Urinary bladder (tissue), 4 donors: ENCODE measurements around the gene GIPC3. TPM values are rescaled to one million over a fixed set of nuclear protein-coding genes. Genes with fewer than 3 reads are reported as not detected.

Experiments used
- DNase-seq: peaks from one replicate; pipeline ENCODE4 v3.0.0-alpha.2; 2015; ENCODE audit errors: extremely low spot score
- H3K27ac ChIP-seq: one replicate; pipeline ENCODE4 v1.5.1; 2013; ENCODE audit warnings: low read depth, mild to moderate bottlenecking, moderate library complexity
- H3K36me3 ChIP-seq: one replicate; pipeline ENCODE4 v1.6.1; 2013; ENCODE audit warnings: mild to moderate bottlenecking, moderate library complexity; ENCODE audit not compliant: insufficient read depth
- H3K4me1 ChIP-seq: one replicate; pipeline ENCODE4 v1.6.1; 2013; ENCODE audit warnings: mild to moderate bottlenecking, moderate library complexity; ENCODE audit not compliant: insufficient read depth
- H3K4me3 ChIP-seq: one replicate; pipeline ENCODE4 v1.5.1; 2013; ENCODE audit warnings: low read depth, low read length
- WGBS: extraction: QIAGEN DNeasy Blood & Tissue Kit; methylation state at CpG from one replicate; pipeline ENCODE4 v1.1.7; 2013; 5-methylcytosine and 5-hydroxymethylcytosine counted together
- polyA plus RNA-seq: library from polyadenylated mRNA; stranded (reverse); fragments of 200-250 nt; gene quantifications from one replicate; pipeline ENCODE4 v1.2.3, GENCODE V29; 2013
- total RNA-seq: library from RNA; depleted of rRNA; stranded (reverse); fragments of >200 nt; gene quantifications from one replicate; pipeline ENCODE4 v1.2.3, GENCODE V29; 2014
- donor health status: healthy with polysubstance abuse.
- donor health status: healthy.

GIPC3 gene
- total and polyA plus RNA-seq, 2 donors = 0.11 to 0.94 TPM

GRCh38 chr19:3608750-3609322 is 23.6 kb downstream of the GIPC3 start:
- Histone ChIP-seq H3K4me3 (no peak overlapping the region), H3K4me1 (no peaks in the 10 kb centered on the region), H3K27ac (no peak overlapping the region), H3K36me3 (peaks cover 2% of the 10 kb centered on the region)
- DNase-seq = no peak
- WGBS = 58% methylated on average over 21 of the region's 21 CpGs

DNA sequence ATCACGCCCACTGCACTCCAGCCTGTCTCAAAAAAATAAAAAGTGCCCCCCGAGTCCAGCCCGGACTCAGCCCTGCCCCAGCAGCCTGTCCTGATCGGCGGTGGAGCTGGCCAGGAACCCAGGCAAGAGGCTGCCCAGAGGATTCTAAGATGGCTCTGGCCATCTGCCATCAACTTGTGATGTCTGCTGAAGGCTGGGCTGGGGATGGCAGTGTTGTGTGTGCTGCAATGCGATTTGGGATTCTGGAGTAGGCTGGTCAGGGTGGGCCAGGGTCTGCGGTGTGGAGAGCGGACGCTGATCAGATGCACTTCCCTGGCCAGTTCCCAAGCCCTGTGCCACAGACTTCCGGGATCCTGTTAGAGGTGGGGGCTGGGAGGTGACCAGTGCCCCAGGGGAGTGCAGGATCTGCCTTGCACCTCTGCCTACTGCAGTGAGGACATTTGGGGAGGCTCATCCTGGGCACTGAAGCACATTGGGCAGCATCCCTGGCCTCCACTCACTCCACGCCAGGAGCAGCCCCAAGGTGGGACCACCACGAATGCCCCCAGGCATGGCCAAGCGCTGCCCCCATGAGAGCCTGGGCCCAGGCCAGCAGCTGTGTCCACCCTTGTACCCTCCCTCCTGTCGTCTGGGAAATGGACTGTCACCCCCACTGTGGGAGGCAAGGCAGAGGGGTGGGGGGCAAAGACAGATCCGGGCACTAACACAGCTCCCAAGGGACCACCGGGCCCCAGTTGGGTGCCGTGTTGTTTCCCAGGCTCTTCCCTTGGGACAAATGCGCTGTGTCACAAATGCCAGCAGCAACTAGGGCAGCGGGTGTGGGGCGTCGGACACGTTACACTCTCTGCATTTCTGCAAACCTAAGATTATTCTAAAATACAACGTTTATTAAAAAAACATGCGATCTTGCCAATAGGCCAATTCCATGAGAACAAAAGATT is 24.8 kb downstream of the GIPC3 start:
- Histone ChIP-seq H3K36me3 (peaks cover 2% of the 10 kb centered on the region), H3K4me3 (no peak overlapping the region), H3K4me1 (no peaks in the 10 kb centered on the region), H3K27ac (no peak overlapping the region)
- 79% methylated on average over 24 of the region's 24 CpGs for WGBS
- DNase-seq = no peak

DNA sequence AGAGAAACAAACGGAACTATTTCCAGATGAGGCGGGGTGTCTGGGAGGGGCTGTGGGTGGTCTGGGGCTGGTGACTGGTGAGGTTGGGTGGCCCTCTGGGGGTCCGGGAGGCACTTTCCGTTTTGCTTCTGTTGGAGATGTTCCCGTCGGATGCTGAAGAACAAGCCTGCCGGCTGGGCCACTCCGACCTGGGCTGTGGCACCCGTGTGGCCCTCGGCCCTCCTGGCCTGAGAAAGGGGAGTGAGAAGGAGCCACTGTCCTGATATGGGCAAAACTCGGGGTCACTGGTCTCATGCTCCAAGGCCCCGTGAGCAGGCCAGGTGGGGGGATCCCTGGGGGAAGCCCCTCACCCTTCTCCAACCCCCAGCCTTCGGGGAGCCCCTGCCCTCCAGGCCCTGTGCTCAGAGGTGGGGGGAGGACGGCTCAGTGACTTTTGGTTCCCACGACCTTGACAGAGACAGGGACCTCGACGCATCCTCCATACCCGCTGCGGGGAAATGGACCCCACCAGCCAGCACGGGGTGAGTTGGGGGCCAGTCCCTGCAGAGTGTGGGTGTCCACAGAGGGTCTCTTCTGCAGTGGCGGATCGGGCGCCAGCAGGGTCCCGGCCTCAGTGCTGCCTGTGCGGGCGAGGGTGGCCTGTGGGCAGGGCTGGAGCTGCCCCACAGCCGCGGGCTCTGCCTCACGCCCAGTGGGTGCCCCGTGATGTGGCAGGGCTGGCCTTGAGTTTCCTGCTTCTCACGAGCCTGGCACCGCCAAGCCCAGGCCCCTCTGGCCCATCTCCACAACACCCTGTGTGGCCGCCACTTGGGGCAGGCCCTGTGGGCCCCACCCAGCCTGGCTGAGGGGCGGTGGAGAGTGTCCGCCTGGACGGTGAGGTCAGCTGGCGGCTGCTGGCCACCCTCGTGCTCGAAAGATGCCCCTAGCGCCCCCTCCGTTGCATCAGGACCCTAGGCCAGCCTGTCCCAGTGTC is 25.8 kb downstream of the GIPC3 start:
- no peak overlapping the region for H3K27ac ChIP-seq
- WGBS = 90% methylated on average over 41 of the region's 41 CpGs
- H3K4me3 ChIP-seq = no peak overlapping the region
- DNase-seq = no peak
- peaks cover 2% of the 10 kb centered on the region for H3K36me3 ChIP-seq
- H3K4me1 ChIP-seq = no peaks in the 10 kb centered on the region

GRCh38 chr19:3611841-3612240 is 26.6 kb downstream of the GIPC3 start:
- DNase-seq = no peak
- WGBS = 97% methylated on average over 36 of the region's 36 CpGs
- Histone ChIP-seq H3K4me3 (no peak overlapping the region), H3K4me1 (no peaks in the 10 kb centered on the region), H3K27ac (no peak overlapping the region), H3K36me3 (peaks cover 2% of the 10 kb centered on the region)

- DNase-seq = no peak
- no peak overlapping the region for H3K4me3 ChIP-seq
- peaks cover 2% of the 10 kb centered on the region for H3K36me3 ChIP-seq
- H3K27ac ChIP-seq = no peak overlapping the region
- no peaks in the 10 kb centered on the region for H3K4me1 ChIP-seq
- 97% methylated on average over 33 of the region's 33 CpGs for WGBS
Measured at GRCh38 chr19:3612330-3612729, 27.1 kb downstream of the GIPC3 start.

DNA sequence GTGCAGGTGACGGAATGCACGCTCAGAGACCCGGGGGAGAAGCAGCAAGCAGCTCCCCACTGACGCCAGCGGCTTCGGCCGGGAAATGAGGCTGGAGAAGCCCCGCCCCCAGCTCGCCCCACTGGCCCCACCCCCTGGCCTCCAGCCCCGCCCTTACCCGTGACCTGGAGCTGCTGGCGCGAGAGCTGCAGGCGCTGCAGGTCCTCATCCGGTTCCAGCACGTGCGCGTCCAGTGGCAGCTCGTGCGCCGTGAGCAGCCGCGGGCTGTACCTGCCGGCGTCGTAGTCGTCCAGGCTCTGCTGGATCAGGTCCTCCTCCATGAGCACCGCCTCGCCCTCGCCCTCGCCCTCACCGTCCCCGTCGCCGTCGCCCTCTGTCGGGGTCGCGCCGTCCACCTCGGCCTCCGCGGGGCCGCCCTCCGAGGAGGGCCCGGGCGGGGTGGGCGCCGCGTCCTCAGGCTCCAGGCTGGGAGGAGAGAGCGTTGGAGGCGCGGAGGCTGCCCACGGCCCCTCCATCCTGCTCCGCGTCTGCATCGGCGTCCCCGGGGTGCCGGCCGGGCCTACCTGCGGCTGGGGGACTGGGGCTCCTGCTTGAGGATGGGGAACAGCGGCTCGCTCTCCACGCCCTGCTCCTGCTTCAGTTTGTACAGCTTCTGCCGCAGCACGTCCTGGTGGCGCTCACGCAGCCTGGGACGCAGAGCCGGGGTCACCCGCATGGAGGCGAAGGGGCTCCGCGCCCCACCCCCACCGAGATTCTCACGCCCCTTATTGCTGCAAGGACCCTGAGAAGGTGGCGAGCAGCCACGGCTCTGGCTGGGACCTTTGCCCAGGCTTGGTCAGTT is 27.8 kb downstream of the GIPC3 start:
- Histone ChIP-seq H3K36me3 (peaks cover 2% of the 10 kb centered on the region), H3K4me1 (no peaks in the 10 kb centered on the region), H3K4me3 (no peak overlapping the region), H3K27ac (no peak overlapping the region)
- 83% methylated on average over 79 of the region's 79 CpGs for WGBS
- no peak for DNase-seq

DNA sequence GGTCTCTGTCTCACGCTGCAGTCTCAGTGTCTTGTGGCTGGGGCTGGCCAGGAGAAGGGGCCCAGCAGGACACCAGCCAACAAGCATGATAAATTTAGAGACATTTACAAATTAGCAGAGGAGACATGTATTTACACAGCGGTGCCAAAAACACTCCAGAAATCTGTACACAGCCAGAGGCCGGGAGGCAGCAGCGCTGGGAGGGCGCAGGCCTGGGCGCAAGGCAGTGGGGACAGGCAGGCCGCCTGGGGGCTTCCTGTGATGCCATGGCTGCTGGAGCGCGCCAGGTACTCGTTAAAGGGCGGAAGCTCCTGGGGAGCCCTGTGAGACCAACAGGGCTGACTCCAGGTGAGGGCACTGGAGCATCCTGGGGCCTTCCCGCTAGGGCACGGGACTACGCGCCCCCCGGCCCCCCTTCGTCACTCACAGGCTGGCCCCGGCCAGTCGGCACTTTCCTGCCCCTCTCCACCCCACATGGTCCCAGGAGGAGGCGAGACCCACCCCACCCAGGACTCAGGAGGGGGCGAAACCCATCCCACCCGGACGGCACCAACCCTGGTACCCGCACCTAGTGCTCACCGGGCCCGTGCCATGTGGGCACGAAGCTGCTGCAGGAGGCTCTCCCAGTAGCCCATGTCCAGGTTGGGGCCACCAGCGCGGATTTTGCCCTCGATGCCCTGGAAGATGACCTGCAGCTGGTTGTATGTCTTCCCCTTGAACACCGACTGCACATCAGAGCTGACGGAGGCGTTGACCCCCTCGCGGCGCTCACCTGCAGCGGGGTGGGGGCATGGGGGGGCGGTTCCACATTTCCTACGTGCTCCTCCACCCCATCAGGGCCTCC is 28.8 kb downstream of the GIPC3 start:
- 79% methylated on average over 39 of the region's 39 CpGs for WGBS
- H3K36me3 ChIP-seq = peaks cover 2% of the 10 kb centered on the region
- no peak overlapping the region for H3K4me3 ChIP-seq
- H3K4me1 ChIP-seq = no peaks in the 10 kb centered on the region
- DNase-seq = no peak
- H3K27ac ChIP-seq = no peak overlapping the region

DNA sequence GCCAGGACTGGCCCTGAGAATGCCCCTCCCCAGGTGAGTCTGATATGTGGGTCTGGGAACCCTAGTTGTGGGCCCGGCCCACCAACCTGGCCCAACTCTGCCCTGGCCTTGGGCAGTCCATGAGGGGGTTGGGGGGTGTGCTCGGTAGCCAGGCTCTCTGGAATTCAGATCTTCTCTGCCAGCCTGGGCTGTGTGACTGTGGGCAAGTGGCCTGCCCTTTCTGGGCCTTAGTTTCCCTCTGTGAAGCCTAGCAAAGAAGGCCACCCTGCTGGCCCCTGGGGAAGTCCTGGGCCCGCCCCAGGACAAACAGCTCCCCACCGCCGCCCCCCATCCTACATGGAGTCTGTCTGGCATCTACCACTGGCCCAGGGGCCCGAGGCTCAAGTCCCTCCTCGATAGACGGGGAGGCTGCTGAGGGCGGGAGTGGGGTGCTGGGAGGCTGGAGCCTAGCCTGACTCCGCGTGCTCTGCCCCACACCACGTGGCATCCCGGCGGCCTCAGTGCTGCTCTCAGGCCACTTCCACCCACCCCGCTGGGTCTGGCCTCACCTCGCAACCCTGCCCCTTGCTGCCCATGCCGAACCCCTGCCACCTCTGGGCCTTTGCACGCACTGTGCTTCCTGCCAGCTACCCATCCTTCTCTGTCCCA is 29.7 kb downstream of the GIPC3 start:
- 89% methylated on average over 18 of the region's 18 CpGs for WGBS
- no peak for DNase-seq
- no peak overlapping the region for H3K27ac ChIP-seq
- no peak overlapping the region for H3K4me3 ChIP-seq
- H3K4me1 ChIP-seq = no peaks in the 10 kb centered on the region
- H3K36me3 ChIP-seq = peaks cover 2% of the 10 kb centered on the region

DNA sequence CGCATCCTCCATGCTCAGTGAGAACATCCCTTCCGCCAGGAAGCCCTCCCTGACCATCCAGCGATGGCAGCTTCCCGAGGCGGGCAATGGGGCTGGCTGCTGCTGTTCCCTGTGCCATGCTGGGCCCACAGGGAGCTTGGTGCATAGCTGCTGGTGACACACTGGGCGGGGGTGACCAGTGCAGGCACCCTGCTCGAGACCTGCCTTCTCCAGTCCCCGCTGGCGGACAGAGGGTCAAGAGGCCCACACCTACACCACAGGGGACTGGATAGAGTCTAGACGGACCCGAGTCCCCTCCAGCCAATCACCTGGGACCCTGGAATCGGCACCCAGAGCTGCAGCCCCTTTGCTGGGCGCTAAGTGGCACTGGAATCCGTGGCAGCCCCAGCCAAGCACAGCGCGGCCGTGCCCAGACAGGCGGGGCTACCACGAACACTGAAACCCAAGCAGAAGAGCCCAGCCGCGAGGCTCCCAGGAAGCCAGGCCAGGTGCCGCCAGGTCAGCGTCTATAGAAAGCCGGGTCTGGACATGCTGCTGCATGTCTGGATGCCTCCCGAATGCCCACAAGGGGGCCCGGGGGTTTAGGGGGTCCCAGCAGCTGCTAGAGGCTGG is 30.4 kb downstream of the GIPC3 start:
- WGBS = 94% methylated on average over 26 of the region's 26 CpGs
- Histone ChIP-seq H3K4me1 (no peaks in the 10 kb centered on the region), H3K27ac (no peak overlapping the region), H3K4me3 (no peak overlapping the region), H3K36me3 (peaks cover 2% of the 10 kb centered on the region)
- DNase-seq = no peak

- Histone ChIP-seq H3K4me3 (no peak overlapping the region), H3K36me3 (peaks cover 3% of the 10 kb centered on the region), H3K4me1 (no peaks in the 10 kb centered on the region), H3K27ac (no peak overlapping the region)
- no peak for DNase-seq
- WGBS = 68% methylated on average over 19 of the region's 19 CpGs
Measured at GRCh38 chr19:3617463-3617862, 32.2 kb downstream of the GIPC3 start.

- peaks cover 3% of the 10 kb centered on the region for H3K36me3 ChIP-seq
- 42% methylated on average over 31 of the region's 31 CpGs for WGBS
- no peaks in the 10 kb centered on the region for H3K4me1 ChIP-seq
- H3K27ac ChIP-seq = no peak overlapping the region
- no peak overlapping the region for H3K4me3 ChIP-seq
- no peak for DNase-seq
Measured at GRCh38 chr19:3618144-3618810, 33.0 kb downstream of the GIPC3 start.
